ENCODE results near the gene NPHP3. TPM values are rescaled to one million over a fixed set of nuclear protein-coding genes. Genes with fewer than 3 reads are reported as not detected.
"Not testable (repeated sequence)": the region's sequence is repeated elsewhere in the genome, so short reads cannot be mapped to it uniquely, and the experiment has no call there.

The NPHP3 gene
- total RNA-seq, 1 donor from 2014 or later: 29.5 TPM

DNA sequence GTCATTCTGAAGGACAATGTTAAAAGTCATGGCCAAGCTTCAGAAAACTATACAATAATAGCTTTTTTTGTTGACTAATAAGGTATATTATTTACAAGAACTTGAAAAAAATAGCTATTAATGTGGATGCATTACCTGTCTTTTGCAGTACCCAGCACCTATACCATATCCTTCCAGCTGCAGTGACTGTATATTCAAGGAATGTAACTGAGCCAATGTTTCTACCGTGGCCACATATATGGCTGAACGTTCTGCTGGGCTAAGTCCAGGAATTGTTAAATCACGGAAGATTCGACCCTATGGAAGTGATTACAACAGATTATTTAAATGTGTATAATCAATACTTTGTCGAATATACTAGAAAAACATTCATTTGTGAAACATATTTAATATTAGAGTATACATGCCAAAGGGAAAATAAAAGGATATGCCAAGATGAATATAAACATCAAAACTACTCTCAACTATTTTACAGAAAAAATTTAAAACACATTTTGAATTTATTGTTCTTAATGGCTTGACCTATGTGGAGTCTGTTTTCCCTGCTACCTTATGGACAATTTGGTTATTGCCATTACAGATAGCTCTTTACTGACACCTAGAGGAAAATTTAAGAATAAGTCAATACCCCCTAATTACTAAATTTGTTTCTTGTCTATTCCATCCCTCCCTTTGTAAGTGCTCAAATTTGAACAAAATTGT, 80.2 kb downstream of the NPHP3 start:
- Mint-ChIP-seq H3K9me3 (no peaks in the 10 kb centered on the region), H3K27ac (no peak overlapping the region)

DNA sequence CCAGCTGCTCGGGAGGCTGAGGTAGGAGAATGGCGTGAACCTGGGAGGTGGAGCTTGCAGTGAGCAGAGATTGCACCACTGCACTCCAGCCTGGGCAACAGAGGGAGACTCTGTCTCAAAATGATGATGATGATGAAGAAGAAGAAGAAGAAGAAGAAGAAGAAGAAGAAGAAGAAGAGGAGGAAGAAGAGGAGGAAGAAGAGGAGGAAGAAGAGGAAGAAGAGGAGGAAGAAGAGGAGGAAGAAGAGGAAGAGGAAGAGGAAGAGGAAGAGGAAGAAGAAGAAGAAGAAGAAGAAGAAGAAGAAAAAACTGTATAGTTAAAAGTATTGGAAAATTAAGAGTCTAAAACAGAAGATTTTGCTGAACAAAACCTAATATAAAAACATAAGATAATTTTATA, 80.8 kb downstream of the NPHP3 start:
- H3K36me3 Mint-ChIP-seq; H3K4me1 Mint-ChIP-seq; H3K27ac Mint-ChIP-seq; H3K27me3 Mint-ChIP-seq (ENCODE audit: low read depth); DNase-seq (ENCODE audit: low spot score in 2 of 2, unreplicated experiment in 2 of 2); H3K9me3 Mint-ChIP-seq; H3K4me3 Mint-ChIP-seq: not testable (repeated sequence)

More for the DNA sequence above, 80.2 kb downstream of the NPHP3 start:
- H3K27me3 Mint-ChIP-seq (ENCODE audit: low read depth): no peaks in the 10 kb centered on the region
- H3K4me1 Mint-ChIP-seq: no peaks in the 10 kb centered on the region
- no peak for DNase-seq (ENCODE audit: low spot score in 2 of 2, unreplicated experiment in 2 of 2)
- TF ChIP-seq, protein P1, sequence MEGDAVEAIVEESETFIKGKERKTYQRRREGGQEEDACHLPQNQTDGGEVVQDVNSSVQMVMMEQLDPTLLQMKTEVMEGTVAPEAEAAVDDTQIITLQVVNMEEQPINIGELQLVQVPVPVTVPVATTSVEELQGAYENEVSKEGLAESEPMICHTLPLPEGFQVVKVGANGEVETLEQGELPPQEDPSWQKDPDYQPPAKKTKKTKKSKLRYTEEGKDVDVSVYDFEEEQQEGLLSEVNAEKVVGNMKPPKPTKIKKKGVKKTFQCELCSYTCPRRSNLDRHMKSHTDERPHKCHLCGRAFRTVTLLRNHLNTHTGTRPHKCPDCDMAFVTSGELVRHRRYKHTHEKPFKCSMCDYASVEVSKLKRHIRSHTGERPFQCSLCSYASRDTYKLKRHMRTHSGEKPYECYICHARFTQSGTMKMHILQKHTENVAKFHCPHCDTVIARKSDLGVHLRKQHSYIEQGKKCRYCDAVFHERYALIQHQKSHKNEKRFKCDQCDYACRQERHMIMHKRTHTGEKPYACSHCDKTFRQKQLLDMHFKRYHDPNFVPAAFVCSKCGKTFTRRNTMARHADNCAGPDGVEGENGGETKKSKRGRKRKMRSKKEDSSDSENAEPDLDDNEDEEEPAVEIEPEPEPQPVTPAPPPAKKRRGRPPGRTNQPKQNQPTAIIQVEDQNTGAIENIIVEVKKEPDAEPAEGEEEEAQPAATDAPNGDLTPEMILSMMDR (IDR thresholded peaks at IDR 0.05; ENCODE audit: unreplicated experiment): peak; percentile 72
- H3K4me3 Mint-ChIP-seq: no peak overlapping the region
- H3K36me3 Mint-ChIP-seq: peaks cover 3% of the 10 kb centered on the region

DNA sequence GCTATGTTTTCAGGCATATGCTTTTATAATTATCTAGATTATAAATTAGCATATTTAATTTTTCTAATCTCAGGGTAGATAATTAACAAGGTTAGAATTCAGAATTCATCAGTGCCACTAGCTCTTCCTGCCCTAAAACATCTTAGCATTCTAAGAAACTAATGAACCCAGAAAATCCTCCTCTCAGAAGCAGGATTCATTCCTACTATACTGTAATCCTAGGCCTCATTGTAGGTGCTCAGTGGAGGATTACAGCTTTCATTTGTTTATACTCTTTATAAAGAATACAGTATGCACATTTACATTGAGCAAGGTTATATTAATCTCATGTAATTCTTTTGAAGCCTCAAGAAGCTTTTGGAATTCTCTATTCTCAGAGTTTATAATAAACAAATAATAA, 83.5 kb downstream of the NPHP3 start:
- no peak overlapping the region for H3K4me3 Mint-ChIP-seq
- H3K9me3 Mint-ChIP-seq: no peaks in the 10 kb centered on the region
- peaks cover 7% of the 10 kb centered on the region for H3K36me3 Mint-ChIP-seq
- TF ChIP-seq, protein P1 (IDR thresholded peaks at IDR 0.05; ENCODE audit: unreplicated experiment): no peak
- H3K27me3 Mint-ChIP-seq (ENCODE audit: low read depth): no peaks in the 10 kb centered on the region
- no peaks in the 10 kb centered on the region for H3K4me1 Mint-ChIP-seq
- H3K27ac Mint-ChIP-seq: no peak overlapping the region
- DNase-seq (ENCODE audit: low spot score in 2 of 2, unreplicated experiment in 2 of 2): no peak

DNA sequence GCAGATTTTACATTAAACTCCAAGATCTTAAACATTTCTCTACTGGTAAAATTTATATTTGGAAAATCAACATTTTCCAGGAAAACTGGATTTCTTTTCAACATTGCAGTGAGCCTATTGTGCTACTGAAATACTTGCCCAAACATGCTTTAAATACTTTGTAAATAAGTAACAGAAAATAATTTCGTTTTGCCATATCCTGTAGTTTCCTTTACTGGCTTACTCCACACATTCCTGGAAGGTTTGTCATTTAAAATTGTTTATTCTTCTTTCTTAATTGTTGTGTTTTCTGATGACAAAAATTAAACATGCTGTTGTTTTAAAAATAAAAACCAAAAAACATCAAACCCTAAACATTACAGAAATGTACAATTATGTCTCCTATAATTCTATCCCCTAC, 84.6 kb downstream of the NPHP3 start:
- DNase-seq (ENCODE audit: low spot score in 2 of 2, unreplicated experiment in 2 of 2): no peak
- H3K27ac Mint-ChIP-seq: no peak overlapping the region
- no peaks in the 10 kb centered on the region for H3K9me3 Mint-ChIP-seq
- TF ChIP-seq, protein P1 (IDR thresholded peaks at IDR 0.05; ENCODE audit: unreplicated experiment): no peak
- H3K36me3 Mint-ChIP-seq: peaks cover 7% of the 10 kb centered on the region
- no peaks in the 10 kb centered on the region for H3K4me1 Mint-ChIP-seq
- H3K27me3 Mint-ChIP-seq (ENCODE audit: low read depth): no peaks in the 10 kb centered on the region
- no peak overlapping the region for H3K4me3 Mint-ChIP-seq

DNA sequence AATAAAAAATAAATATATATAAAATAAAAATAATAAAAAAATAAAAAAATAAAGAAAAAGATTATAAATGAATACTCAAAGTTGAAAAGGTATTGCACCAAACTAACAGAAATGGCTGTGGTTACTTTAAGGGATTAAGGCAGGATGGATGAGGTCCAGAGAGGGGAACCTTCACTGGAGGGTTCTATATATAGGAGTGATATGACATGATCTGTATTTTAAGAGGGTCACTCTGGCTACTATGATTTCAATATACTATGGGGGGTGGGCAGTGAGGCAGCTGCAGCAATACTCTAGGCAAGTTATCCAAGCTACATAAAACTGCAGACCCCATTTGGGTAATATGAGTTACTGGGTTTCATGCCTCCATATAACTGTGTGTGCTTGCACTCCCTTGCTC, 87.2 kb downstream of the NPHP3 start:
- DNase-seq (ENCODE audit: low spot score in 2 of 2, unreplicated experiment in 2 of 2): no peak
- peaks cover 2% of the 10 kb centered on the region for H3K4me1 Mint-ChIP-seq
- H3K4me3 Mint-ChIP-seq: no peak overlapping the region
- H3K27ac Mint-ChIP-seq: no peak overlapping the region
- peaks cover 7% of the 10 kb centered on the region for H3K36me3 Mint-ChIP-seq
- TF ChIP-seq, protein P1 (IDR thresholded peaks at IDR 0.05; ENCODE audit: unreplicated experiment): no peak
- H3K27me3 Mint-ChIP-seq (ENCODE audit: low read depth): no peaks in the 10 kb centered on the region
- no peaks in the 10 kb centered on the region for H3K9me3 Mint-ChIP-seq

Other genes starting within 250 kb of the NPHP3 start
- 0.13 TPM in 2 of 3 replicates, not detected in the other for gene ACKR4, start 125.1 kb downstream of the NPHP3 start, total RNA-seq
- 20.3 to 21.8 TPM (median 21.4 TPM) in 3 replicates for gene ACAD11, start 62.6 kb downstream of the NPHP3 start, total RNA-seq
- gene UBA5, start 62.1 kb downstream of the NPHP3 start, total RNA-seq: 37.4 to 42.2 TPM (median 37.9 TPM) in 3 replicates

Measured in mesothelial cell of epicardium (in vitro differentiated cells).